ENCODE measurements around the gene SMAD9.

DNA sequence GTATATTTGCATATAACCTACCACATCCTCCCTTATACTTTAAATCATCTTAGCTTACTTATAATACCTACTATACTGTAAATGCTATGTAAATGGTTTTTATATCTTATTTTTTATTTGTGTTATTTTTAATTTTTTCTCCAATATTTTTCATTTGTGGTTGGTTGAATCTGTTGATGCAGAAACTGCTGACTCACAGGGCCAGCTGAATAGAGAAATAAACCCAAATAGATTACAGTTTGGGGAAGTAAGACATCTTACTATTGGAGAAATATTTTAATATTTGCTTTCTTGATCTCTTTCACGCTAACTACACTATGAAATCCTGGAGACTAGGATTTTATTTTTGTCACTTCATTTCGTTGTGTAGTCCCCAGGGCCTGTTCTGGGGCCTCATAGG lies 7.1 kb downstream of the SMAD9 start:
- TF ChIP-seq, protein P1, sequence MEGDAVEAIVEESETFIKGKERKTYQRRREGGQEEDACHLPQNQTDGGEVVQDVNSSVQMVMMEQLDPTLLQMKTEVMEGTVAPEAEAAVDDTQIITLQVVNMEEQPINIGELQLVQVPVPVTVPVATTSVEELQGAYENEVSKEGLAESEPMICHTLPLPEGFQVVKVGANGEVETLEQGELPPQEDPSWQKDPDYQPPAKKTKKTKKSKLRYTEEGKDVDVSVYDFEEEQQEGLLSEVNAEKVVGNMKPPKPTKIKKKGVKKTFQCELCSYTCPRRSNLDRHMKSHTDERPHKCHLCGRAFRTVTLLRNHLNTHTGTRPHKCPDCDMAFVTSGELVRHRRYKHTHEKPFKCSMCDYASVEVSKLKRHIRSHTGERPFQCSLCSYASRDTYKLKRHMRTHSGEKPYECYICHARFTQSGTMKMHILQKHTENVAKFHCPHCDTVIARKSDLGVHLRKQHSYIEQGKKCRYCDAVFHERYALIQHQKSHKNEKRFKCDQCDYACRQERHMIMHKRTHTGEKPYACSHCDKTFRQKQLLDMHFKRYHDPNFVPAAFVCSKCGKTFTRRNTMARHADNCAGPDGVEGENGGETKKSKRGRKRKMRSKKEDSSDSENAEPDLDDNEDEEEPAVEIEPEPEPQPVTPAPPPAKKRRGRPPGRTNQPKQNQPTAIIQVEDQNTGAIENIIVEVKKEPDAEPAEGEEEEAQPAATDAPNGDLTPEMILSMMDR (IDR thresholded peaks at IDR 0.05; ENCODE audit: control extremely low read depth in 1 of 3, insufficient read depth in 1 of 3, low read depth in 1 of 3, low read length in 3 of 3): no peak
- TF ChIP-seq YY1 (IDR thresholded peaks at IDR 0.05; ENCODE audit: low read depth, low read length) (no peak), POLR2AphosphoS5 (IDR thresholded peaks at IDR 0.05; ENCODE audit: low read depth, low read length) (no peak), BRCA1 (IDR thresholded peaks at IDR 0.05; ENCODE audit: low read depth, low read length) (no peak), POLR2A (IDR thresholded peaks at IDR 0.05; ENCODE audit: control extremely low read depth in 1 of 2, low read depth in 2 of 2, low read length in 2 of 2) (no peak), SRF (IDR thresholded peaks at IDR 0.05; ENCODE audit: low read depth, low read length) (no peak), EP300 (IDR thresholded peaks at IDR 0.05; ENCODE audit: borderline replicate concordance in 1 of 2, low read depth in 2 of 2, low read length in 2 of 2) (no peak), ZNF274 (IDR thresholded peaks at IDR 0.05; ENCODE audit: borderline replicate concordance, extremely low read depth, low read length) (no peak), FOSL1 (IDR thresholded peaks at IDR 0.05; ENCODE audit: insufficient read depth, low read depth, low read length) (no peak), CREB1 (IDR thresholded peaks at IDR 0.05) (no peak), TBP (IDR thresholded peaks at IDR 0.05; ENCODE audit: low read depth, low read length) (no peak)
- TF ChIP-seq, protein P2, sequence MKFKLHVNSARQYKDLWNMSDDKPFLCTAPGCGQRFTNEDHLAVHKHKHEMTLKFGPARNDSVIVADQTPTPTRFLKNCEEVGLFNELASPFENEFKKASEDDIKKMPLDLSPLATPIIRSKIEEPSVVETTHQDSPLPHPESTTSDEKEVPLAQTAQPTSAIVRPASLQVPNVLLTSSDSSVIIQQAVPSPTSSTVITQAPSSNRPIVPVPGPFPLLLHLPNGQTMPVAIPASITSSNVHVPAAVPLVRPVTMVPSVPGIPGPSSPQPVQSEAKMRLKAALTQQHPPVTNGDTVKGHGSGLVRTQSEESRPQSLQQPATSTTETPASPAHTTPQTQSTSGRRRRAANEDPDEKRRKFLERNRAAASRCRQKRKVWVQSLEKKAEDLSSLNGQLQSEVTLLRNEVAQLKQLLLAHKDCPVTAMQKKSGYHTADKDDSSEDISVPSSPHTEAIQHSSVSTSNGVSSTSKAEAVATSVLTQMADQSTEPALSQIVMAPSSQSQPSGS (IDR thresholded peaks at IDR 0.05; ENCODE audit: low read length): no peak
